ENCODE results near the gene PTF1A.

DNA sequence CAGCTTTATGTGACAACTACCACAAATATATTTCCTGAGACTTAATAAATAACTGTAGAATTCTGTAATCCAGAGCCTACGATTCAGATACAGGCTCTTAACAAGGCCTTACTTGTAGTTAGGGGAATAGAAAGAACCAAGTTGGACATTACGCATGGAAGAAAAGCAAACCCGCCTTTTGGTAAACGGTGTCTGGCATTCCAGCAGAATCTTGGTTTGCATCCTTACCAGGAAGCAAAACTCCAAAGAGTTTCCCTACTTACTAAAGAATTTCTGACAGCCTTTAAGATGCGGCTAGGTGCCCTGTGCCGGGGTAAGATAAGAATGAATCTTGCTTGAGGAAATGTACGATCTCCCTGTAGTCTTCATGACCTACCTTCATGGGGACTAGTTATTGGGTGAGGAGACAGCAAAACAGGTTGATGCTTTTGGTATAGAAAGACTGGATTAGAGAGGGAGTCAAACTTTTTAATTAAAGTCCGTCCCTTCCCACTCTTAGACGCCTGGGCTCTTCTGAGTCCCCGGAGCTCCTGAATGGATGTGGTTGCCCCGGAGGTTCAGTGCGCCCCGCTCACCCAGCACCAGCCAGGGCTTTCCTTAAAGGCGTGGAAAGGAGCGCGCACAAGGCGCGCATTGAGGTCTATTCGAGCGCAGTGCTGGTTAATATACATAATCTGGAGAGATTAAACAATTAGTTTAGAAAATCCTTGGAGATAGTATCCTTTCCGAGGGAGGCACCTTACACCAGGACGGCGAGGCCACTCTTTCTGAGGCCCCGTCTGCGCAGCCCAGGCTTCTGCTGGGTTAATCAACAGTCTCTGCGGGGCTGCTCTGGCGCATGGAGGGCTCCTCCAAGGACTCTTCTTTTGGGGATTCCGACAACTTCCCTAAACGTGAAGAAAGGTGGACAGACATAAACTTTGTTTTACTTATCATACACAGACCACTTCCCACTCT lies 11.5 kb downstream of the PTF1A start:
- TF ChIP-seq EZH2 (IDR thresholded peaks at IDR 0.05), result peak; percentile 62
- TF ChIP-seq, protein P1, sequence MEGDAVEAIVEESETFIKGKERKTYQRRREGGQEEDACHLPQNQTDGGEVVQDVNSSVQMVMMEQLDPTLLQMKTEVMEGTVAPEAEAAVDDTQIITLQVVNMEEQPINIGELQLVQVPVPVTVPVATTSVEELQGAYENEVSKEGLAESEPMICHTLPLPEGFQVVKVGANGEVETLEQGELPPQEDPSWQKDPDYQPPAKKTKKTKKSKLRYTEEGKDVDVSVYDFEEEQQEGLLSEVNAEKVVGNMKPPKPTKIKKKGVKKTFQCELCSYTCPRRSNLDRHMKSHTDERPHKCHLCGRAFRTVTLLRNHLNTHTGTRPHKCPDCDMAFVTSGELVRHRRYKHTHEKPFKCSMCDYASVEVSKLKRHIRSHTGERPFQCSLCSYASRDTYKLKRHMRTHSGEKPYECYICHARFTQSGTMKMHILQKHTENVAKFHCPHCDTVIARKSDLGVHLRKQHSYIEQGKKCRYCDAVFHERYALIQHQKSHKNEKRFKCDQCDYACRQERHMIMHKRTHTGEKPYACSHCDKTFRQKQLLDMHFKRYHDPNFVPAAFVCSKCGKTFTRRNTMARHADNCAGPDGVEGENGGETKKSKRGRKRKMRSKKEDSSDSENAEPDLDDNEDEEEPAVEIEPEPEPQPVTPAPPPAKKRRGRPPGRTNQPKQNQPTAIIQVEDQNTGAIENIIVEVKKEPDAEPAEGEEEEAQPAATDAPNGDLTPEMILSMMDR (IDR thresholded peaks at IDR 0.05), result no peak
- TF ChIP-seq EZH2phosphoT487 (IDR thresholded peaks at IDR 0.05), result no peak
